Activated CD8-positive, alpha-beta memory T cell treated with anti-CD3 and anti-CD28 coated beads for 24 hours (primary cell): Measurements from ENCODE around the gene BMPER.

Source experiments
- DNase-seq: peaks from one replicate; pipeline ENCODE4 v3.0.0-alpha.2; 2020

The BMPER gene

DNA sequence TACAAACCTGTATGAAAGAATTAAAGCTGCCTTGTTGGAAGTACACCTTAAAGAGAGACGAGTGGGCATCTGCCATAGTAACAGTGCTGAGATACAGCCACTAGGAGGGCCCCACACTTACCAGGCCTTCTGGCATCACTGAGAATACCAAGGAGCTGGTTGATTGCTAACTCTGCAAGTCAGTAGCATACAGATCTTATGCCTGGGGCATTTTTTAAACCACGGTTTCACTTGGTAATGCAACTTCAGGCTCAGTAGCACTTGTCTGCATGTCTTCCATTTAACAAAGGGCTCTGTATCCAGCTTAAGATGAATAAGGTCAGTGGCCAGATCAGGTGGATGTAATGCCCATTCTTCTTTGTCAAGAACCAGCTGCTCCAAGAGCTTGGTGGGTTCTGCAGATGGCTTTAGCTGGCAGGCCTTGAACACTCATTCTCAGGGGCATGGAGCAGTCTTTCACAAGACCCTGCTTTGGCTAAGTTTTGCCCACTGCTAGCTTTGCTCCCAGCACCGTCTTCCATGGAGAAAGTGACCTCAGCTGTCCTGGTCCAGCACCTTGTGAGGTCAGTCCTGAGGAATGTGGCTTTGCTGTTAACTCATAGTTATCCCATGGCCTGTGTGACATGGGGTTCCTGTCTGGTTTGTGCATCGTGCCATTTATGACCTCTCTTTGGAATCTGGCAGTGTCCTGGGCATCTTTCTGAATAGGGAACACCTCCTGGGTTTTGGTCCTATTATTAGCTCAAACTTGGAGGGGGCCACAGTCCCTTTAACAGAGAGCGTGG, 68.1 kb downstream of the BMPER start:
- no peak for DNase-seq

DNA sequence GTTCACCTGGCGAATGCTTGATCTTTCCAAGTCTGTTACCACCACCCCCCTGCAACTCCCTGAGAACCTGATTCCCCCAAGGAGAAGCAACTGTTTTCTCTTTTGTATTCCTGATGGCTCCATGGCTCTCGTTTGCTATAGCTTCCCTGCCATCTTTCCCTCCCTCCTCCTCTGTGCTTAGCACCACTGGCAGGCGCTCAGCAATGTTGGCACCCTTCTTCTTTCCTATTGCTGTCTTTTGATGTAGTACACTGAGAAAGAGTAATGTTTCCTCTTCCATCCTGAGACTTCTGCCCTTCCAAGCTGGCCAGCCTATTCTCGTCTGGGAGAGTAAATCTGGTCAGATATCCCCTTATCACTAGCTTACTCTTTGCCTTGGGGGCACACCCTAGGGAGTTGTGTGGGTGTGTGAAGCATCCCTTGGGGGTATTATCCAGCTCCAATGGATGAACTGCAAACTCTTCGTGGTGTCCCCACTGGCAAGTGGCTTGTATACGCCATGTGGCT, 74.0 kb downstream of the BMPER start:
- DNase-seq: no peak

DNA sequence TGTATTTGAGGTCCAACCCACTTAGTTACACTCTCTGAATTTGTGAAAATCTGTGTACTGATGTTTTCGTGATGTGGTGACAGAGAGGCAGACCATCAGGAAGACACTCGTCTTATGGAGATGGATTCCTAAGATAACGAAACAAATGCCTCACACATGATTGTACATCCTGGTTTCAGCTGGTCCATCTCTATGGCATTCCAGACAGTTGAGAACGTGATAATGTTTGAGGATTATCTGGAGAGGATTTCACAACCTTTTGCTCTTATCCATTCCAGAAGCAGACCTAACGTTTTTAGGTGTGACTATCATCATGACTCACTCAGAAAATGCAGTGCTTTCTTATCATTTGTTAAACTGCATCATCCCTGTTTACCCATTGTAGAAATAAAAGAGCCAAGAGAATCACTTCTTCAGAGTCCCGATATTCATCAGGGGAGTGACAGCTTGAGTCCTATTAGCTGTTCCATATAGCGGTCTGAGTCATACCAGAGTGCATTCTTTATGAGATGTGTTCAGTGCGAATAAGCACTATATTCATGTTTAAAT, 74.5 kb downstream of the BMPER start:
- DNase-seq: no peak

DNA sequence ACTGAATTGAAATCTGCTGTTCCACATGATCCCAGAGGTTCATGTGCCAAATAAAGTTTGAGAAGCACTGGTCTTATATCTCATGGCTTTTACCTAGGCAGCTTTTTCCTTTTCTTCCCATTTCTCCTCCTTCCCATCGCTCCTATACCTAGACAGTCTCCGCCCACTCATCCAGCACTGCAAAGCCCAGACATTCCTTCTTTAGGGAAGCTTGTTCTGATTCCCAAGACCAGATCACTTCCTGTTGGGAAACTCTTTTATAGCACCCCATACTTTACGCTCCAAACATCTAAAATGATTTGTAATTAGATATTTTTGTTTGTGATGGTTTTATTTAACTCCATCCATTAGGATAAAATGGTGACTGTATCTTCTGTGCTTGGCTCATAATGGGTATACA, 75.9 kb downstream of the BMPER start:
- no peak for DNase-seq

DNA sequence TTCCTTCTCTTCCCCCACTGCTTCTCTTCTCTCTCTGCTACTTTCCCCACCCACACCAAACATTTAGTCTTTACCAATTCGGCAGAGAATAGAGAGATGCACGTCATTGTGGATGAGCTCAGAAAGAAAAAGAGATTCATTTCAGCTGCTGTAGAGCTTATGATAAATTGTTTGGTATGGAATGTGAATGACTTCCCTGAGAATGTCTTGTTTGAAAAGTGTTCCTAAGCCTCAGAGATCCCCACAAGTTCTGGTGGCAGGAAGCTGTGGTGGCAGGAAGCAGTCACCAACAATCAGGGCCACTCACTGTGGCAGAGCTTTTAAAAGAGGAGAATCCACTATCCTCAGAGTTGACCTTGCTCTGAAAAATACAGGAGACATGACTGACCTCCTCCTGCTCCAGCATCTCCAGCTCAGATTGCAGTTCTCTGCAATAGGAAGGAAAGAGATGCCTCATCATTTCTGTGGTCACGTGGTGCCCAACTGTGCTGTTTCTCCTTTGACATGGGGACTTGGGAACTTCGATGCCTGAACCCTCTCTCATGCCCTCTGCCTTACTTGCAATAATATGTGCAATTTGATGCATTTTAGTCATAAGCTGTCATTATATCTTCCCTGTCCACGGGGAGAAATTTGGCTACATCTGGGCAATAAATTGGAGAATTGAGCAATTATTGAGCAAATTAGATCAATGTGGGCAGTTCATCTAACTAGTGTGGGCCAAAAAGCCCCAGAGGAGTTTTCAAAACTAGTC, 76.5 kb downstream of the BMPER start:
- DNase-seq: no peak

DNA sequence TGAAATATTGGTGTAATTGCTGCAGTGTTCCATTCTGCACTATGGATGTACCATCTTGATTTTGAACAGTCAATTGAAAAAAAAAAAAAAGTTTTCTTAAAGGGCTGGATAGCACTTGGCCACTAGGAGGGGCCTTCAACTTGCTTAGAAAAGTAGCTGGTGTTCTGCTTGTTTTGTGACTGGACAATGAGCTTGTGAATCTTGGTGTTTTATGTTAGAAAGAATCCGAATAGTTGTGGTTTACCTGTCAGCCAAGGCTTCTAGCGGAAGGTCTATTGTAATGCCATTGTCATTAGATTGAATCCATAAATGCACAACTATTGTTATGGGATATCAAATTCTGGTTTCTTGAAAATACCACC, 77.1 kb downstream of the BMPER start:
- no peak for DNase-seq

DNA sequence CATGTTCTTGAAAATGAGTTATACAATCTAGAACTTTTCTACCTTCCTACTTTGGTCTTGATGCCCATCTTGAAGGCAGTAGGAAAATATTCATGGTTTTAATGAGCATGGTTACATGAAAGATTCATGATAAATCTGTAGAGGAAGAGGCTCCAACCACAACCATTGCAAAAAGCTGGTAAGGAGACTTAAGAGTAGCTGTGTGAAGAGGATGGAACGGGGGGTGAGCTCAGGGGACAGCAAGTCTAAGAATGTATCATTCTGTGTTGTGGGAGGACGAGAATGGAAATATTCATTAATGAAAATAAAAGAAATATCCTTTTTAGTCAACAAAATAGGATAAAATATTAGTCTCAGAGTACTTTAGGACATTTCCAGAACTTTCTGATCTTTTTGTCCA, 81.1 kb downstream of the BMPER start:
- DNase-seq: no peak

DNA sequence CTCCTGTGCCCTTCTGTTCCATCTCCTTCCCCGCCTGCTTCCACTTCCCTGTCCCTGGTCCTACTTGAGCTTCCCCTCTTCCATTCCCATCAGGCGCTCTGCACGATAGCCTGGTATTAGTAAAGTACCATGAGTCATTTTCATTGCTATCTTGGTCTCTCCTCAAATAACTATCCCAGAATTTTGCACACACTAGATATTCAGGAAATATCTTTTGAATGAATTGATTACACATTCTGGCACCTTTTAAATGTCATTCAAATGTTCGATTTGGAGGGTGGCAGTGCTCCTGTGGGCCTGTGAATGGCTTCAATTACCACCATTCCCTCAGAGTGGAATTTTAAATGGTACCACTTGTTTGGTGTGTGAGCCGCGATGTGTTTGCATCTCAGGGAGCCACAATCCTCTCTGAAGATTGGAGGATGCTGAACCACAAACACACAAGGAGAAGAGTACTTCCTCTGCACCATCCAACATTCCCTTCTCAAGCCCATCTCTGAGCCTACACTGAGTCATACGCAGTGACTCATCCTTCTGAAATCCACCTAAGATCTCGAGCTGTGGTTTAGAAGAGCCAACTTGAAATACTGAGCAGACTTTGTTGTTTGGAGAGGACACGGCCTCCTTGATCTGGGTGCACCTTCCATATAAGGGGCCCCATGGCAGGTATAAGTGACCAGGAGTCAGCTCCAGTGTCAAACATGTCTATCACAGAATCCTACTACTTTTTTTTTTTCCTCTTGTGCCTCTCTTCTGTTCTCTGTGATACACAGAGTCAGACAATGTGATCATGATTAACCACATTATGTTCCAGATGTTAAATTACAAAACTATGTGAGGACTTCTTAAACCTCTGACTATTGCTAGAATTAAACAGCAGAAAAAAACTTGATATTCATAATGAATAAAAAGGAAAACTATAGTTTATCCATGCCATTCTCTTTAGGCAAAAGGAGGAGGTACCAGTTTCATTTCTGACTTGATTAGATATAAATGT, 81.9 kb downstream of the BMPER start:
- no peak for DNase-seq

DNA sequence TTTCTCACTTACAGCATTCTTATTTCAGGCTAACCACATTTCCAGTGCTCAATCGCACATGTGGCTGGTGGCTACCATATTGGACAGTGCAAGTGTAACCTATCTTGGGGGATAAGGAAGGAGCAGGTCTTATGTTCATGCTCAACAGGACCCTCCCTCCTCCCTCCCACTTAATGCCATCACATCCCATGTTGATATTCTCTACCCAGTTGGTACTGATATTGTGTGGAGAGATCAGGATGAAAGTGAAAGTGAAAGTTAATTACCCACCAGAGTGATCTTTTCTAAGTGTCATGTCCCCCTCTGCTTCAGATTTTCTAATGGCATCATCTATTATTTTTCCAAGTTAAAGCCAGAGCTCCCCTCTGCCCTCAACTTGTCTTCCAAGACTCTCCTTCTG, 91.6 kb downstream of the BMPER start:
- DNase-seq: no peak

DNA sequence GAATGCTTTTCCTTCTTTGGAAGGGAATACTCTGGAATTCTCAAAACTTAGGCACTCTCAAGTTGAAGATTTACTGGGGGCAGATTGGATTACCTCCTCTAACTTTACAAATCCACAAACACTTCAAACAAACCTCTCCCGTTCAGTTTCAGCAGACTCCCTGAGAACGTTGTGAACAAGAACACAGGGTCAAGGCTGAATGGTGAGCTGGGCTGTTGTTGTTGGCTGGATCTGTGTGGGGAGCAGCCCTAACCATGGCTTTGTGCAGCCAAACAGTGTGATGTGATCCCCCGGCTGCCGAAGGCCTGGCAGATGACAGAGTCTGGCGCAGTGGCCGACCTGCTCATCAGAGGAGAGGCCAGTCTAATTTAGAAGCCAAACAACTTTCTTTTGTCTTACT, 93.1 kb downstream of the BMPER start:
- no peak for DNase-seq

DNA sequence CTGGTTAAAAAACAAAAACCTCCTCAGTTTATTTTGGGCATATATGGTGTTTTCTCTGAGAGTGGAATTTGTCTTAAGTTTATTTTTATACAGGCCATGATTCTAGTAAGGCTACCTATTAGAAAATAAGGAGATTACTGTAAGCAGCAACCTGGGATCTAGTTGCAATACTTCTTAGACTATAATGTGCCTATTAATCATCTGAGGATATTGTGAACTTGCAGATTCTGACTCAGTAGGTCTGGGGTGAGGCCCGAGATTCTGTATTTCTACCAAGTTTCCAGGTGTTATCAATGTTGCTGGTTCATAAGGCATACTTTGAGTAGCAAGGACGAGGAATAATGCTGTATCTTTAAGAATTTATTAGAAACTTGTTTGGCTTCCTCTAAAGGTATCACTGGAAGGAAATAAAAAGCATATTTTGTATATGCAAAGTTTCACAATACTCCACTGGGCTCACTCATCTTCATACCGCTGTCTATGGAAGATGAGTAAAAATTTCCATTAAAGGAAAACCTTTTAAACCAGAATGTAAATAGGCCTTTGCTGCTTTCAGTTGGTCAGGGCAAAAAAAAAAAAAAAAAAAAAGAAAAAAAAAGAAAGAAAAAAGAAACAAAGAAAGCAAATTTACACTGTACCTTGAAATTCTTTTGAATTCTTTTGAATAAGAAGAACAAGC, 105.8 kb downstream of the BMPER start:
- DNase-seq: no peak

DNA sequence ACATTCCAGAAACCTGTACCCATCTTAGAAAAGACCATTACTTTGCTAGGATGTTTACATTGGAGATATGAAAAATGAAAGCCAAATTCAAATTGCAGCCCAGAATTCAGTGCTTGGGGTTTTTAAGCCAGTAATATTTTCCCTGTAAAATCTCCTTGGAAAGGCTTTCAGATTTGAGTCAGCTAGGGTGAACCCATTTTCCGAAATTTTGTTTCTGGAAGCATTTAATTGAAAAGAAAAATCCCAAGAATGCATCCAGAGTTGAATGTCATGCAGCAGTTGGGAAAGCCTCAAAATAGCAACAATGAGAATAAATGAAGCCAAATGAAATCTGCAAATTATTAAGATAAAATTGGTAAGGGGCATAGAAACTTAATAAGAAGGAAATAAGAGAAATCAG, 106.4 kb downstream of the BMPER start:
- DNase-seq: no peak

DNA sequence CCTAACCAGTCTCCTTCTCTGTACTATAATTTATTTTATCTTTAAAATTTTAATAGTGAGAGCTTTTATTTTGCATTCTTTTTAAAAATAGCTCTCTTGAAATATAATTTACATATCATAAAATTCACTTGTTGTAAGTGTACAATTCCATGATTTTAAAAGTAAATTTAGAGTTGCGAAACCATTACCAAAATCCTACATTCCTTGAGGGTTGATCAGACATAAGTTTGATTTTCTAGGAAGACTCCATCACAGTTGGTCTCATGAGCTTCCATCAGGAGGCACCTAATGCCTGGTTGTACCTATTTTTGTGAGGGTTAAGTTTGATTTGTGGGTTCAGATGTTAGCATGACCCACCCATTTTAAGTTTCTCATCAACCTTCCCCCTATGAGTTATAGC, 108.1 kb downstream of the BMPER start:
- DNase-seq: no peak

DNA sequence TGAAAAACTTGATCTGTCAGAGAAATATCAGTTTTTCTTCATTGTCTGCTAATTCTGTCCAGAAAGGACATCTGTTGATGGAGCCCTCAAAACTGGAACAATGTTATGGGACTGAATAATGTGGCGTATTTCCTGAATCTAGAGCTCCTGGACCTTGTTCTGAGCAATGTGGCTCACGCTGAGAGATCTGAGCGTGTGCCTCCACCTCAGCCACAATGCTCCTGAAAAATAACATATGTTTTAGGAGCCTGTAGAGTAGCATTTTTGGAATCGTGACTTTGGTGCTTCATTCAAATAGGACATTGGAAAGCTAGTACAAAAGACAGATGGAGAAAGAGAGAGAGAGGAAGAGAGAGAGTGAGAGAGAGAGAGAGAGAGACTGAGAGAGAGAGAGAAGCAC, 110.3 kb downstream of the BMPER start:
- DNase-seq: no peak

DNA sequence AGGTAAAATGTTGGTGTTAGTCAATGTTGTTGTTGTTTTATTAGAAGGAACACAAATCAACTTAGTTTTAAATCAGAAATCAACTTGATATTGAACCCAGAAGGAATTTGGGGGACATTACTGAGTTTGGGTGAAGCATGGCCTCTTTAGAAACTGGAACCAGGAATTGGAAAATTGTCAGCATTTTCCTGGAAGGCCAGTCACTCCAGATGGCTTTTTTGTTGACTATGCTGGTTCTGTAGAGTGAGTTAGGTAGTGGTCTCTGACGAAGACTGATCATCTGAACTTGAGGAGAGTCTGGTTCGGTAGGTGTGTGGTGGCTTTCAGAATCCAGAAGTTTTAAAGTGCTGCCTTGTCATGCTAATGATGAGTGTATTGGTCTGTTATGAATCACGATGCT, 111.5 kb downstream of the BMPER start:
- no peak for DNase-seq

DNA sequence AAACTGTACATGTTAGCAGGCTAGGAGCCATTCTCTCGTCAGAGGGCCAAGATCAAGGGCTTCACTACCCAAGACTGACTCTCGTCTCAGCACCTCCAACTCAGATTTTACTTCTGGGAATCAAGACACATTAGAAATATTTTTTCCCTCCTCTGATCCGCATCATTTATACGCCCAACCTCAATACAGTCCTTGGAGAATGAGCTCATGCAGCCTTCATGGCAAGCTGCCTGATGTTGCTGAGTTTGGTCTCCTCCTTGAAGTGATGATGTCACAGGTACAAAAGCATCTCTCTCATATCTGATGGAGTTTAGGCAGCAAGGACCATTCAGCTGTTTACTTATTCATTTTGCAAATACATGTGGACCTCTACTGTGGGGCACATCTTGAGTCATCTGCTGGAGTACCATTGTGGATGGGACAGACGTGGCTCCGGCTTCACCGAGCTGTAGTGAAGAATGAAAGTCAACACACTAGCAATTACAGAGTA, 114.0 kb downstream of the BMPER start:
- no peak for DNase-seq

DNA sequence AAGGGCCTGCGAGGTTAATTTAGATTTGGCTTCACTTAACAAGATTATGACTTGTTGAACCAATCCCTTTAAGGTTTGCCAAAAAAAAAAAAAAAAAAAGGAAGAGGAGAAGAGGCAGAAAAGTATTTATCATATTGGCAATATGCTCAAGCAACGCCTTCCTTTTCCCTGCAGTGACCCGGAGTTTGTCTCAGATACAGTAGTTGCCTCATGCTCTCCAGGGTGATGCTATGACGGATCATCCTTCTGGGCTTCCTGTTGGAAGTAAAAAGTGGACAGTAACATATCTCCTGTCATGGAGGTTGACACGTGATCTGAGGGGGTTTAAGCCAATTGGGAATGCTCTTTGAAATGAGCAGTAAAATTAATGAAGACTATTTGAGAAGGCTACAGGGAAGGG, 117.3 kb downstream of the BMPER start:
- DNase-seq: no peak

DNA sequence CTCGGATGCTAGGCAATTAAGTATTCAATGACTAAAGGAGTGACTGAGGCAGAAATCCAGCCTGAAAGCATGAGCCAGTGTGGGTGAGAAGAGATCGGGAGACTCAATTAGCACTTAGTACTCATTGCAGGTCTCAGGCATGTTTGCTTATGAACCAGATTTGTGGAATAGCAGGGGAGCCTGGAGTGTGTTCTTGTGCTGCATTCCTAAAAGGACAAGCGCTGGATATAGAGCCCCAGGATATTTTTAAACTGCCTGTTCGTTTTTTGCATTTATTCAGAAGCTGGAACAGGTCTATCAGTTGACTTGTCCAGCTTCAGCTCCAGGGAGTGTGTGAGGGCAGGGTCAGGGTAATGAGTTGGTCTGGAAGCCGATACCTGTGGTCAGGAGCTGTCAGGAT, 120.3 kb downstream of the BMPER start:
- DNase-seq: no peak

DNA sequence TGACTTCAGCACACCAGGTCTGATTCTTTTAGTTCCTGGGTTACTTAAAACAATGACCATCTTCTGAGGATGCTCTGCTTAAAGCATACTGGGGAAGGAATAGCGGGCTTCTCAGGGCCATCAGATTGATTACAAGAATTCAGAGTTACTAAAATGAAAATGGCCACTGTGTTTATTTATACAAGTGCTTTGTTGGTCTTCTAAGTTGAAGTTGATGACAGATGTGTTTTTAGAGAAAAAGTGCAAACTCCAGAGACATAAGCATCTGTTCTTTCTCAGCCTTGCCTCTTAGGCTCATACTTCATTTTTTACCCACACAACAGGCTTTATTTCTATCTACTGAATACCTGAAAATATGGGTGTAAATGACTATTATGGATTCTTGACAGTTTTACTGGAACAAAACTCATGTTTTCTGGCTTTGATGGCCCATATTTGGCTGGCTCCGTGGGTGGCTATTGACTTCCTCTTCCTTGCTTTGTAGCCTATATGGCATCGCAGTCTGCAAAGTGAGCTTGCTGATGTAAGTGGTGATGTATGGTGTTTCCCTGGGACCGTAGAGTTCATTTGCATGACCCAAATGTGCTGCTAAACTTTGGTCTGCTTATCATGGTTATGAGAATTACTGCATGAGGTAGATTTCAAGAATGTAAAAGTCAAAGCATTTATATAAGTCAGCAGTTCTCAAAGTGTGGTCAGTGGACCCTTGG, 121.3 kb downstream of the BMPER start:
- no peak for DNase-seq

DNA sequence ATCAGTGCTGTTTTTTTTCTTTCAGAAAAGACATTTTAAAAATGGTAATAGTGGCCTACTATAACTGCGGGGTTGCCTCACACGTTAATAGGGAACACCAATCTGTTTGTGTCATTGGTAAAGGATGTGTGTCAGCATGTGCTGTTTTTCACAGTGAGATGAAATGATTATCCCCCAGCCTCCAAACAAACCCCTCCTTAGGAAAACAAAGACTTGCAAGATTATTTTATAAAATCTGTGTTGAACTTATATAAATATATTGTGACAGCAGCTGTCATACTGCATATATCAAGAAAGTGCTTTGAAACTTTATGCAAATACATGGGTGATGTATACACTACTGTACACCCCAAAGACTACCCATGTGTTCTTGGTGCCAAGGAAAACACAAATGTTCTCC, 125.8 kb downstream of the BMPER start:
- no peak for DNase-seq

DNA sequence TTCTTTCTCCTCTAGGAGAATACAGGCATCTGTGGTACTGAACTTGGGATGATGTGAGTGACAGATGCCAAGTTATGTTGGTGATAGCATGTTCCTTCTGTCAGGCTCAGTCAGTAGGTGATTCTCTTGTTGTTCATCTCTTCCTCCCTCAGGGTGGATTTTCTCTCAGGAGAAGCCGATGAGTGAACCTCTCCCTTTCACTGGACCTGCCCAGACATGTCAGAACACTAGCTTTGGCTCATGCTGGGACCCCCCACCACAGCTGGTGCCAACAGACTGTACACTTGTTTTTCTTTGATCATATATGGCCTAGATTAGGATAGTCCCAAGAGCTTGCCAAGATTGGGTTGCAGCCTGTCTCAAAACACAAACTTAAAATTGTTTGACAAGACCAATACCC, 129.4 kb downstream of the BMPER start:
- no peak for DNase-seq
